Liver (tissue), 9 donors: Measurements from ENCODE around the gene ZNF547. TPM values are rescaled to one million over a fixed set of nuclear protein-coding genes. Genes with fewer than 3 reads are reported as not detected.

Experiments
- DNase-seq: peaks from one replicate; pipeline ENCODE4 v3.0.0-alpha.2; 2017; ENCODE audit warnings: low spot score
- H3K27ac ChIP-seq, 2 donors: one replicate each; pipeline ENCODE4 v1.7.0; 2013; ENCODE audit warnings: inconsistent platforms in 2 of 2, low read length in 2 of 2, control low read depth in 1 of 2, low read depth in 1 of 2, mild to moderate bottlenecking in 1 of 2
- H3K27me3 ChIP-seq, 4 donors: one replicate each; pipeline versions ENCODE4 v1.6.1 to v1.7.0; 2013; ENCODE audit warnings: low read length in 3 of 4, inconsistent platforms in 1 of 4, mild to moderate bottlenecking in 1 of 4, moderate library complexity in 1 of 4; ENCODE audit not compliant: control insufficient read depth in 4 of 4, insufficient read depth in 4 of 4
- H3K36me3 ChIP-seq, 4 donors: one replicate each; pipeline versions ENCODE4 v1.6.1 to v1.7.0; 2013; ENCODE audit warnings: low read length in 3 of 4, mild to moderate bottlenecking in 3 of 4, low read depth in 1 of 4, moderate library complexity in 1 of 4; ENCODE audit not compliant: control insufficient read depth in 4 of 4, insufficient read depth in 3 of 4
- H3K4me1 ChIP-seq, 4 donors: one replicate each; pipeline versions ENCODE4 v1.6.1 to v1.7.0; 2013; ENCODE audit warnings: low read length in 3 of 4, mild to moderate bottlenecking in 3 of 4, moderate library complexity in 1 of 4; ENCODE audit not compliant: control insufficient read depth in 4 of 4, insufficient read depth in 4 of 4
- H3K4me3 ChIP-seq, 3 donors: one replicate each; pipeline versions ENCODE4 v1.6.1 to v1.7.0; 2013; ENCODE audit warnings: low read length in 3 of 3, control low read depth in 1 of 3, low read depth in 1 of 3, mild to moderate bottlenecking in 1 of 3
- H3K9ac ChIP-seq, 2 donors: one replicate each; pipeline ENCODE4 v1.7.0; 2013; ENCODE audit warnings: low read length in 2 of 2, mild to moderate bottlenecking in 2 of 2, moderate library complexity in 2 of 2, control low read depth in 1 of 2, low read depth in 1 of 2
- H3K9me3 ChIP-seq, 4 donors: one replicate each; pipeline versions ENCODE4 v1.6.1 to v1.7.0; 2013; ENCODE audit warnings: low read length in 3 of 4; ENCODE audit not compliant: control insufficient read depth in 4 of 4
- EGR1 ChIP-seq, 2 donors: IDR thresholded peaks; 2 replicates each; pipeline ENCODE4 v1.6.1; 2016 to 2018; ENCODE audit warnings: antibody characterized with exemption in 2 of 2, low read depth in 2 of 2
- FOXA1 ChIP-seq: IDR thresholded peaks from 2 replicates; pipeline ENCODE4 v1.6.1; 2016; ENCODE audit warnings: antibody characterized with exemption
- FOXA2 ChIP-seq: IDR thresholded peaks from 2 replicates; pipeline ENCODE4 v1.6.1; 2016; ENCODE audit warnings: antibody characterized with exemption
- GABPA ChIP-seq, 2 donors: IDR thresholded peaks in 1 of 2; conservative IDR thresholded peaks in 1 of 2; 2 replicates each; pipeline ENCODE4 v1.6.1; 2016; ENCODE audit warnings: antibody characterized with exemption in 2 of 2, mild to moderate bottlenecking in 1 of 2, moderate library complexity in 1 of 2
- HNF4A ChIP-seq, 2 donors: conservative IDR thresholded peaks; 2 replicates each; pipeline ENCODE4 v1.6.1; 2016; ENCODE audit warnings: antibody characterized with exemption in 2 of 2, mild to moderate bottlenecking in 2 of 2
- HNF4G ChIP-seq: IDR thresholded peaks from 2 replicates; pipeline ENCODE4 v1.6.1; 2016; ENCODE audit warnings: antibody characterized with exemption
- JUND ChIP-seq, 2 donors: IDR thresholded peaks; 2 replicates each; pipeline ENCODE4 v1.6.1; 2016; ENCODE audit warnings: antibody characterized with exemption in 2 of 2
- MAX ChIP-seq: IDR thresholded peaks from 2 replicates; pipeline ENCODE4 v1.6.1; 2016; ENCODE audit warnings: antibody characterized with exemption
- NR2F2 ChIP-seq: IDR thresholded peaks from 2 replicates; pipeline ENCODE4 v1.6.1; 2016; ENCODE audit warnings: antibody characterized with exemption
- RAD21 ChIP-seq, 2 donors: IDR thresholded peaks; 2 replicates each; pipeline ENCODE4 v1.6.1; 2016; ENCODE audit warnings: antibody characterized with exemption in 2 of 2, mild to moderate bottlenecking in 2 of 2
- RXRA ChIP-seq, 2 donors: IDR thresholded peaks; 2 replicates each; pipeline ENCODE4 v1.6.1; 2017 to 2018; ENCODE audit warnings: antibody characterized with exemption in 2 of 2, mild to moderate bottlenecking in 1 of 2
- SP1 ChIP-seq: IDR thresholded peaks from 2 replicates; pipeline ENCODE4 v1.6.1; 2018; ENCODE audit warnings: antibody characterized with exemption, mild to moderate bottlenecking
- TAF1 ChIP-seq: conservative IDR thresholded peaks from 2 replicates; pipeline ENCODE4 v1.6.1; 2016; ENCODE audit warnings: antibody characterized with exemption, mild to moderate bottlenecking
- YY1 ChIP-seq: IDR thresholded peaks from 2 replicates; pipeline ENCODE4 v1.6.1; 2016; ENCODE audit warnings: antibody characterized with exemption, mild to moderate bottlenecking
- WGBS: extraction: QIAGEN DNeasy Blood & Tissue Kit; methylation state at CpG from one replicate; pipeline ENCODE4 v1.1.7; 2013; 5-methylcytosine and 5-hydroxymethylcytosine counted together
- polyA plus RNA-seq, 2 donors: library from polyadenylated mRNA; stranded (reverse) in 1 of 2; unstranded in 1 of 2; fragments of 200-250 nt in 1 of 2; fragments of >200 nt in 1 of 2; fragmentation: Nextera tagmentation in 1 of 2; extraction: Ambion mirVana in 1 of 2; gene quantifications; one replicate each; pipeline versions ENCODE4 v1.2.1 to v1.2.3, GENCODE V29; 2013 to 2015
- total RNA-seq, 2 donors: library from RNA; depleted of rRNA; stranded (reverse); fragments of >200 nt; gene quantifications; one replicate each; pipeline ENCODE4 v1.2.3, GENCODE V29; 2014
- TF ChIP-seq, protein P1 (sequence below): IDR thresholded peaks from 2 replicates; pipeline ENCODE4 v1.6.1; 2016; ENCODE audit warnings: antibody characterized with exemption
- TF ChIP-seq, protein P2 (sequence below): IDR thresholded peaks from 2 replicates; pipeline ENCODE4 v1.6.1; 2016; ENCODE audit warnings: antibody characterized with exemption
- TF ChIP-seq, protein P3 (sequence below): fragments of 150-350 bp; IDR thresholded peaks from 2 replicates; pipeline ENCODE4 v1.5.1; 2017; ENCODE audit warnings: improper control_type of control experiment, low read depth, low read length; ENCODE audit not compliant: missing input control
- TF ChIP-seq, protein P4 (sequence below): IDR thresholded peaks from 2 replicates; pipeline ENCODE4 v1.6.1; 2016; ENCODE audit warnings: antibody characterized with exemption, mild to moderate bottlenecking
- donor health status: healthy.
- donor health status: healthy.
- donor health status: healthy.
- donor health status: healthy.
- donor health status: healthy.

The ZNF547 gene
- total and polyA plus RNA-seq, 4 donors = 0.22 to 1.8 (median 1.0) TPM

DNA sequence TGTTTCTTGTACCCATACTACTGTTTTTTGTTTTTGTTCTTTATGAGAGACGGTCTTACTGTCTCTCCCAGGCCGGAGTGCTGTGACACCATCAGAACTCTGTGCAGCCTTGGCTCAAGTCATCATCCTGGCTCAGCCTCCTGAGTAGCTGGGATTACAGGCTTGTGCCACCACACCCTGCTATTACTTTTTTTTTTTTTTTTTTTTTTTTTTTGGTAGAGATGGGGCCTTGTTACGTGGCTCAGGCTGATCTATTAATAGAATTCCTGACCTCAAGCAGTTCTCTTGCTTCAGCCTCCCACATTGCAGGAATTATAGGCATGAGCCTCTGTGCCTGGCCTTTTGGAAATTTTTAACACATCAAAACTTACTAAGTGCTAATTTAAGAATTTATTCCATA, 15.2 kb upstream of the ZNF547 start:
- Histone ChIP-seq H3K27ac (no peak overlapping the region), H3K4me1 (peaks cover 3 to 17% (median 12%) of the 10 kb centered on the region in 4 donors), H3K27me3 (peaks cover 0 to 3% (median 0%) of the 10 kb centered on the region in 4 donors), H3K4me3 (no peak overlapping the region), H3K9ac (no peak overlapping the region), H3K36me3 (peaks cover 0 to 6% (median 2%) of the 10 kb centered on the region in 4 donors), H3K9me3 (peaks cover 3 to 8% (median 5%) of the 10 kb centered on the region in 4 donors)
- WGBS = 74% methylated on average over 3 of the region's 3 CpGs
- TF ChIP-seq HNF4A (conservative IDR thresholded peaks at IDR 0.05) = no peak
- no peak for TF ChIP-seq SP1
- no peak for TF ChIP-seq GABPA (IDR thresholded peaks at IDR 0.05 in 1 of 2, conservative IDR thresholded peaks at IDR 0.05 in 1 of 2)
- TF ChIP-seq EGR1 (IDR thresholded peaks at IDR 0.05; ENCODE audit: low read depth in 2 of 2) = no peak
- no peak for TF ChIP-seq HNF4G
- TF ChIP-seq RXRA (IDR thresholded peaks at IDR 0.05) = no peak
- TF ChIP-seq, protein P1, sequence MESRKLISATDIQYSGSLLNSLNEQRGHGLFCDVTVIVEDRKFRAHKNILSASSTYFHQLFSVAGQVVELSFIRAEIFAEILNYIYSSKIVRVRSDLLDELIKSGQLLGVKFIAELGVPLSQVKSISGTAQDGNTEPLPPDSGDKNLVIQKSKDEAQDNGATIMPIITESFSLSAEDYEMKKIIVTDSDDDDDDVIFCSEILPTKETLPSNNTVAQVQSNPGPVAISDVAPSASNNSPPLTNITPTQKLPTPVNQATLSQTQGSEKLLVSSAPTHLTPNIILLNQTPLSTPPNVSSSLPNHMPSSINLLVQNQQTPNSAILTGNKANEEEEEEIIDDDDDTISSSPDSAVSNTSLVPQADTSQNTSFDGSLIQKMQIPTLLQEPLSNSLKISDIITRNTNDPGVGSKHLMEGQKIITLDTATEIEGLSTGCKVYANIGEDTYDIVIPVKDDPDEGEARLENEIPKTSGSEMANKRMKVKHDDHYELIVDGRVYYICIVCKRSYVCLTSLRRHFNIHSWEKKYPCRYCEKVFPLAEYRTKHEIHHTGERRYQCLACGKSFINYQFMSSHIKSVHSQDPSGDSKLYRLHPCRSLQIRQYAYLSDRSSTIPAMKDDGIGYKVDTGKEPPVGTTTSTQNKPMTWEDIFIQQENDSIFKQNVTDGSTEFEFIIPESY = no peak
- no peak for TF ChIP-seq JUND (IDR thresholded peaks at IDR 0.05)
- TF ChIP-seq, protein P2, sequence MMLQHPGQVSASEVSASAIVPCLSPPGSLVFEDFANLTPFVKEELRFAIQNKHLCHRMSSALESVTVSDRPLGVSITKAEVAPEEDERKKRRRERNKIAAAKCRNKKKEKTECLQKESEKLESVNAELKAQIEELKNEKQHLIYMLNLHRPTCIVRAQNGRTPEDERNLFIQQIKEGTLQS = no peak
- TF ChIP-seq YY1 = no peak
- no peak for TF ChIP-seq TAF1
- TF ChIP-seq RAD21 (IDR thresholded peaks at IDR 0.05) = no peak
- no peak for DNase-seq

- peak; percentile 86 for DNase-seq
- Histone ChIP-seq H3K9ac (peak within 1 kb of the TSS; percentile 53 to 95), H3K27me3 (peaks cover 0 to 3% (median 0%) of the 10 kb centered on the region in 4 donors), H3K9me3 (peaks cover 16 to 35% (median 30%) of the 10 kb centered on the region in 4 donors), H3K36me3 (peaks cover 6 to 36% (median 30%) of the 10 kb centered on the region in 4 donors), H3K27ac (peak within 1 kb of the TSS; percentile 45 to 70), H3K4me3 (peak within 1 kb of the TSS; percentile 80 to 100 (median 83)), H3K4me1 (peaks cover 3 to 20% (median 13%) of the 10 kb centered on the region in 4 donors)
- TF ChIP-seq YY1 (peak; percentile 78), SP1 (peak; percentile 71), RXRA (IDR thresholded peaks at IDR 0.05) (peak; percentile 22 to 23), JUND (IDR thresholded peaks at IDR 0.05) (no peak), TAF1 (no peak), EGR1 (IDR thresholded peaks at IDR 0.05; ENCODE audit: low read depth in 2 of 2) (peak in 1 of 2 donors; percentile 23), FOXA1 (no peak), MAX (peak; percentile 61), HNF4G (no peak), FOXA2 (no peak), GABPA (IDR thresholded peaks at IDR 0.05 in 1 of 2, conservative IDR thresholded peaks at IDR 0.05 in 1 of 2) (peak; percentile 57 to 94), HNF4A (conservative IDR thresholded peaks at IDR 0.05) (peak; percentile 26 to 37), NR2F2 (no peak), RAD21 (IDR thresholded peaks at IDR 0.05) (peak; percentile 37 to 53)
- TF ChIP-seq, protein P2 = no peak
- TF ChIP-seq, protein P3, sequence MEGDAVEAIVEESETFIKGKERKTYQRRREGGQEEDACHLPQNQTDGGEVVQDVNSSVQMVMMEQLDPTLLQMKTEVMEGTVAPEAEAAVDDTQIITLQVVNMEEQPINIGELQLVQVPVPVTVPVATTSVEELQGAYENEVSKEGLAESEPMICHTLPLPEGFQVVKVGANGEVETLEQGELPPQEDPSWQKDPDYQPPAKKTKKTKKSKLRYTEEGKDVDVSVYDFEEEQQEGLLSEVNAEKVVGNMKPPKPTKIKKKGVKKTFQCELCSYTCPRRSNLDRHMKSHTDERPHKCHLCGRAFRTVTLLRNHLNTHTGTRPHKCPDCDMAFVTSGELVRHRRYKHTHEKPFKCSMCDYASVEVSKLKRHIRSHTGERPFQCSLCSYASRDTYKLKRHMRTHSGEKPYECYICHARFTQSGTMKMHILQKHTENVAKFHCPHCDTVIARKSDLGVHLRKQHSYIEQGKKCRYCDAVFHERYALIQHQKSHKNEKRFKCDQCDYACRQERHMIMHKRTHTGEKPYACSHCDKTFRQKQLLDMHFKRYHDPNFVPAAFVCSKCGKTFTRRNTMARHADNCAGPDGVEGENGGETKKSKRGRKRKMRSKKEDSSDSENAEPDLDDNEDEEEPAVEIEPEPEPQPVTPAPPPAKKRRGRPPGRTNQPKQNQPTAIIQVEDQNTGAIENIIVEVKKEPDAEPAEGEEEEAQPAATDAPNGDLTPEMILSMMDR = no peak
- TF ChIP-seq, protein P4, sequence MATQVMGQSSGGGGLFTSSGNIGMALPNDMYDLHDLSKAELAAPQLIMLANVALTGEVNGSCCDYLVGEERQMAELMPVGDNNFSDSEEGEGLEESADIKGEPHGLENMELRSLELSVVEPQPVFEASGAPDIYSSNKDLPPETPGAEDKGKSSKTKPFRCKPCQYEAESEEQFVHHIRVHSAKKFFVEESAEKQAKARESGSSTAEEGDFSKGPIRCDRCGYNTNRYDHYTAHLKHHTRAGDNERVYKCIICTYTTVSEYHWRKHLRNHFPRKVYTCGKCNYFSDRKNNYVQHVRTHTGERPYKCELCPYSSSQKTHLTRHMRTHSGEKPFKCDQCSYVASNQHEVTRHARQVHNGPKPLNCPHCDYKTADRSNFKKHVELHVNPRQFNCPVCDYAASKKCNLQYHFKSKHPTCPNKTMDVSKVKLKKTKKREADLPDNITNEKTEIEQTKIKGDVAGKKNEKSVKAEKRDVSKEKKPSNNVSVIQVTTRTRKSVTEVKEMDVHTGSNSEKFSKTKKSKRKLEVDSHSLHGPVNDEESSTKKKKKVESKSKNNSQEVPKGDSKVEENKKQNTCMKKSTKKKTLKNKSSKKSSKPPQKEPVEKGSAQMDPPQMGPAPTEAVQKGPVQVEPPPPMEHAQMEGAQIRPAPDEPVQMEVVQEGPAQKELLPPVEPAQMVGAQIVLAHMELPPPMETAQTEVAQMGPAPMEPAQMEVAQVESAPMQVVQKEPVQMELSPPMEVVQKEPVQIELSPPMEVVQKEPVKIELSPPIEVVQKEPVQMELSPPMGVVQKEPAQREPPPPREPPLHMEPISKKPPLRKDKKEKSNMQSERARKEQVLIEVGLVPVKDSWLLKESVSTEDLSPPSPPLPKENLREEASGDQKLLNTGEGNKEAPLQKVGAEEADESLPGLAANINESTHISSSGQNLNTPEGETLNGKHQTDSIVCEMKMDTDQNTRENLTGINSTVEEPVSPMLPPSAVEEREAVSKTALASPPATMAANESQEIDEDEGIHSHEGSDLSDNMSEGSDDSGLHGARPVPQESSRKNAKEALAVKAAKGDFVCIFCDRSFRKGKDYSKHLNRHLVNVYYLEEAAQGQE = peak; percentile 21
- TF ChIP-seq, protein P1 = peak; percentile 92
- 3% methylated on average over 57 of the region's 57 CpGs for WGBS
These were observed 12.2 kb upstream of the ZNF547 start, which contains the start of gene ZNF304 for GRCh38 chr19:57350877-57351805. ZNF304 (plus strand) TSS chr19:57351271; CDS start chr19:57351665, 394 bp downstream.
